GM18517 (cell line): Measurements from ENCODE around the gene ARHGAP45.

Experiments
- ATAC-seq: cut with Tn5 transposase; IDR thresholded peaks from one replicate; pipeline ENCODE4 v1.9.1; 2021; ENCODE audit warnings: mild to moderate bottlenecking, moderate library complexity; ENCODE audit not compliant: unreplicated experiment

Gene ARHGAP45

GRCh38 chr19:1084024-1084868 lies 17.3 kb downstream of the ARHGAP45 start:
- no peak for ATAC-seq

GRCh38 chr19:1085053-1085658 lies 18.2 kb downstream of the ARHGAP45 start:
- ATAC-seq = no peak

DNA sequence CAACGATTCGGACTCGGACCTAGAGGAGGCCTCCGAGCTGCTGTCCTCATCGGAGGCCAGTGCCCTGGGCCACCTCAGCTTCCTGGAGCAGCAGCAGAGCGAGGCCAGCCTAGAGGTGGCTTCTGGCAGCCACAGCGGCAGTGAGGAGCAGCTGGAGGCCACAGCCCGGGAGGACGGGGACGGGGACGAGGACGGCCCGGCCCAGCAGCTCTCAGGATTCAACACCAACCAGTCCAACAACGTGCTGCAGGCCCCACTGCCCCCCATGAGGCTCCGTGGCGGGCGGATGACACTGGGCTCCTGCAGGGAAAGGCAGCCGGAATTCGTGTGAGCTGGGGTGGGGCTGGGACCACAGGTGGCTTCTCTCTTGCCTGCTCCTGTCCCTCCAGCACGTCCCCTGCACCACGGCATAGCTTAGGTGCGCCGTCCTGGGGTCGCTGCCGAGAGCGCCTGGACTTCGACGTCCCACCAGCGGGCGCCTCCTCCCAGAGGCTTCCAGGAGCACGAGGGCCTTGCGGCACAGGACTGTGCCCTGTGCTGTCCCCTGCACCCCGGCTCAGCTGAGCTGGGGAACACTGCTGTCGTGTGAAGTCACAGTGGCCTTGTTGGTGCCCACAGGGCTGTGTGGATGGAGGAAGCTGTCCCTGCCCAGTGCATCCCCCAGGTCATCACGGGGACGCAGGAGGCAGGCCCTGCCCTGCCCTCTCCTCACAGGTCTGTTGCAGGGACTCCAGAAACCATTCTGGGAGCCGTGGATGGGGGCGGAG lies 18.9 kb downstream of the ARHGAP45 start:
- ATAC-seq = no peak

DNA sequence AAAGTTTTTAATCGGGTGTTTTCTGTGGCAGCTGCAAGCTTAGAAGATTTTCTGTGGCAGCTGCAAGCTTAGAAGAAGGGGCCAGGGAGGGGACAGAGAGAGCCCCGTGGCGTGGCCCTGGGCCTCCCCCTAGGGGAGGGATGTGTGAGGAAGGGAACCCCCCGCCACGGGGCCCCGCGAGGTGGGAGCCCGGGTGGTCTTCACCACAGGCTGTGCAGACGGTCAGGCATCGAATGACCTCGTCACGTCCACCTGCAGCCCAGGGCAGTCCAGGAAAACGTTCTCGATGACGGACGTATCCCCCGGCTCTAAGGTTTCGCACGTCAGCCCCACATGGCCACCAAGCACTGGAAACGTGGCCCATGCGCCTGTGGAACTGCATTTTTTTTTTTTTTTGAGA lies 19.6 kb downstream of the ARHGAP45 start:
- no peak for ATAC-seq

- no peak for ATAC-seq
Observed at GRCh38 chr19:1087813-1088415, 20.9 kb downstream of the ARHGAP45 start.

- no peak for ATAC-seq
Observed at GRCh38 chr19:1088416-1089010, 21.5 kb downstream of the ARHGAP45 start.

- no peak for ATAC-seq
Observed at GRCh38 chr19:1089126-1089771, 22.3 kb downstream of the ARHGAP45 start.

- ATAC-seq = no peak
Observed at GRCh38 chr19:1089891-1090290, 22.9 kb downstream of the ARHGAP45 start.

- no peak for ATAC-seq
Observed at GRCh38 chr19:1090731-1091543, 24.0 kb downstream of the ARHGAP45 start.

DNA sequence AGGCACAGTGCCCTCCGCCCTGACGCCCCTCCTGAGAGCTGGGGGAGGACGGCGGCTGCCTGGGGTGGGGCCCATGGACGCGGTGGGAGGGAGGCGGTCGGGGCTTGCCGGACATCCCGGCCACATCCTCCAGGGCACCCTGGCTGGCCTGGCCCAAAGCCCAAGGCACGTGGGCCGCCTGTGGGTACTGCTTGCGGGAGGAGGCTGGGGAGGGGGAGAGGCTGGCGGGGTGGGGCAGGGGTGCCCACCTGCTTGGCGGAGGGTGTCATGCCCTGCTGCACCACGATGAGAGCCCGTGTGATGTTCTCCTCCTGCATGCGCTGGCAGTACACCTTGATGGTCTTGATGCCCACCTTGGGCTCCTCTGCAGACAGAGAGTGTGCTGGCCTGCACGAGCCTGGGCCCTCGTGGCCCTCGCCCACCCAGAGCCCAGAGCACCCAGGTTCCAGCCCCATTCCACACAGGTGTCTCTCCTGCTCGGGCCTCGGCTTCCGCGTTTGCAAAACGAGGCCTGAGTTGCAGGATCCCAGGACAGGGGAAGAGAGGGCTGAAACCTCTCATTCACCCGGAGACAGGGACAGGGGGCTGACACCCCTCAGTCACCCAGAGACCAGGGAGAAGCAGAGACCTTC lies 24.7 kb downstream of the ARHGAP45 start:
- ATAC-seq = no peak

GRCh38 chr19:1093330-1093729 lies 26.4 kb downstream of the ARHGAP45 start:
- ATAC-seq = no peak

GRCh38 chr19:1093811-1094553 lies 27.0 kb downstream of the ARHGAP45 start:
- no peak for ATAC-seq

GRCh38 chr19:1094655-1094977 lies 27.6 kb downstream of the ARHGAP45 start:
- no peak for ATAC-seq

DNA sequence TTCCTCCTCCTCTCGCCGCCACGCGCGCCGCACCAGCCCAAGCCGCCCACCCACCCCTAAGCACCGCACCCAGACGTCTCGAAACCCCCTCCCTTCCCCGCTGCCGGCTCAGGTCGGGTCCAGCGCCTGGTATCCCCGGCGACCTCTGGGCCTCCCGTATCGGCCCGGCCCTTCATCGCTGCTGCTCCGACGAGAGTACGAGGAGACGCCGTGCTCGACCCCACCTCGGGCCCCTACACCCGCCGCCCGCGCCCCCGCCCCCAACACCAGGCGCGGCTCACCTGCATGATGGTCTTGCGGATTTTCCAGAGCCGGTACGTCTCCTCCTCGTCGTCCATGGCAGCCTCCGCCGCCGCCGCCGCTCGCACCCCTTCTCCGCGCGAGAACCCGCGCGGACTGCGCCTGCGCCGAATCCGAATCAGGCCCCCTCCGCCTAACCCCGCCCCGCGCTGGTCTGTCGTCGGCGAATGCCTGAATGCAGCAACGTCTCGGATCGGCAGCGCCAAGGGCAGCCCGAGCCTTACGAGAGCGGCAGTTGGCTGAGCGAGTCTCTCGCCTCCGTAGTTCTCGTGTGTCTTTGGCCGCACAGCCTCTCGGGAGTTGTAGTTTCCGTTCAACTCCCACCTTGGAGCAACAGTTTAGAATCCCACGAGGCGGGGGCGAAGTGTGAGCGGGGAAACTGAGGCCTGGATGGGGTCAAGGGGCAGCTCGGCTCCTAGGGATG lies 28.2 kb downstream of the ARHGAP45 start, which contains the start of gene POLR2E:
POLR2E (minus strand) TSS at position 398 of the 724 bp plus-strand sequence; CDS start at position 338, 60 bp downstream.
- ATAC-seq = peak; percentile 90

DNA sequence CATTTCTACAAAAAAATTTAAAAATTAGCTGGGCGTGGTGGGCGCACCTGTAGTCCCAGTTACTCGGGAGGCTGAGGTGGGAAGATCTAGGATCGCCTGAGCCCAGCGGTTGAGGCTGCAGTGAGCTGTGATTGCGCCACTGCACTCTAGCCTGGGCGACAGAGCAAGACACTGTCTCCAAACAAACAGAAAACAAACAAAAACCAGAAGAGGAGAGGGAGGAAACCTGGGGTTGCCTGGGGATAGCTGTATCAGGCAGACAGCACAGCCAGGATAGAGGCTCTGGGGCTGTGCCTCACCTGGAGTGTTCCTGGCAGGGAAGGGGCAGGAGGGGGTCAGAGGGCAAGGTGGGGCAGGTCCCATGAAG lies 30.8 kb downstream of the ARHGAP45 start:
- ATAC-seq = no peak

GRCh38 chr19:1098177-1099051 lies 31.4 kb downstream of the ARHGAP45 start:
- ATAC-seq = no peak

DNA sequence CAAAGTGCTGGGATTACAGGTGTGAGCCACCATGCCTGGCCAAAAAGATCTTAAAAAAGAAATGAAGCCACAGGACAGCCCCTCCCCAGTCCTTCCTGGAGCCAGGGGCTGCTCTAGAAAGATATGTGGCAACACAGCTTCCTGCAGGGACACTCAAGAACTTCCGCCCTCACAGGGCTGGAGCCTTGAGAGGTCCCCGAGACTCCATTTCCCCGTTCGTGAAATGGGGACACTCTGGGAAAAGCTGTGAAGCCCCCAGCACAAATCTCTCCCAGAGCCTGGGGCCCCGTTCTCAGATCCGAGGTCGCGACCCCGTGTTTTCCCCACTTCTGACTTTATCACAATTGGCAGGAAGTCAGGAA lies 34.4 kb downstream of the ARHGAP45 start:
- ATAC-seq = no peak
